GM12878 (cell line): ENCODE data around the gene EPHA2. TPM values are rescaled to one million over a fixed set of nuclear protein-coding genes. Genes with fewer than 3 reads are reported as not detected.

Source experiments
- ATAC-seq: fragments of 200-7000 bp; cut with Tn5 transposase; 3 replicates; pipeline ENCODE4 v1.9.1; 2020; ENCODE audit warnings: mild to moderate bottlenecking, moderate library complexity
- BruUV-seq: library from RNA; stranded (reverse); fragments of 400-500 nt; replicated peaks from 2 replicates; lab custom pipeline; 2021; lab: Mats Ljungman, UMichigan
- CTCF ChIA-PET: fragments of 300-600 bp; sonication (Branson Sonifier 250); formaldehyde crosslinking; extraction: SDS; loops from one replicate; lab custom pipeline; 2021; ENCODE audit warnings: inconsistent platforms; lab: Yijun Ruan, JAX
- POLR2A ChIA-PET: fragments of 350-600 bp; formaldehyde crosslinking; extraction: SDS; loops from one replicate; lab custom pipeline; 2021; ENCODE audit warnings: inconsistent platforms; lab: Charles Lee
- RAD21 ChIA-PET: fragments of 300-600 bp; sonication (Branson Sonifier 250); formaldehyde crosslinking; loops from one replicate; lab custom pipeline; 2023; ENCODE audit warnings: antibody characterized with exemption; ENCODE audit not compliant: unreplicated experiment; lab: Charles Lee
- SMC1A ChIA-PET: fragments of 300-600 bp; sonication (Branson Sonifier 250); formaldehyde crosslinking; loops from one replicate; lab custom pipeline; 2023; ENCODE audit not compliant: unreplicated experiment, uncharacterized antibody; lab: Charles Lee
- DNase-seq: peaks from one replicate; pipeline ENCODE4 v3.0.0-alpha.2; 2011; ENCODE audit warnings: low read depth, low spot score
- FAIRE-seq: peaks from 3 replicates; lab custom pipeline; 2011; peaks lifted over from hg19 to GRCh38; lab: Jason Lieb, UNC
- H2AFZ ChIP-seq: 2 replicates; pipeline ENCODE4 v1.6.0; 2011; ENCODE audit warnings: low read depth, low read length, control low read depth; ENCODE audit not compliant: control insufficient read depth
- H3K27ac ChIP-seq: 2 replicates; pipeline ENCODE4 v1.5.1; 2011; ENCODE audit warnings: control low read depth; ENCODE audit not compliant: control insufficient read depth, insufficient read depth
- H3K27me3 ChIP-seq, 2 experiments: replicated peaks in 1 of 2; 2 replicates each; pipeline versions ENCODE4 v1.6.0 to v1.6.1; 2011; ENCODE audit warnings: low read length in 1 of 2; ENCODE audit not compliant: control insufficient read depth in 2 of 2, insufficient read depth in 2 of 2
- H3K36me3 ChIP-seq, 2 experiments: 2 replicates each; pipeline ENCODE4 v1.5.1; 2011; ENCODE audit warnings: low read length in 1 of 2; ENCODE audit not compliant: control insufficient read depth in 2 of 2, insufficient read depth in 2 of 2
- H3K4me1 ChIP-seq: 2 replicates; pipeline ENCODE4 v1.6.1; 2011; ENCODE audit warnings: mild to moderate bottlenecking, low read length, moderate library complexity, mixed read lengths; ENCODE audit not compliant: control insufficient read depth, insufficient read depth
- H3K4me2 ChIP-seq: 2 replicates; pipeline ENCODE4 v1.6.0; 2011; ENCODE audit warnings: control low read depth; ENCODE audit not compliant: control insufficient read depth, insufficient read depth
- H3K4me3 ChIP-seq: fragments of 200-600 bp; sonication (generic); 2 replicates; pipeline ENCODE4 v1.5.1; 2016
- H3K79me2 ChIP-seq: 2 replicates; pipeline ENCODE4 v1.6.0; 2011; ENCODE audit warnings: low read length; ENCODE audit not compliant: control insufficient read depth, insufficient read depth
- H3K9ac ChIP-seq: 2 replicates; pipeline ENCODE4 v1.8.0; 2011; ENCODE audit warnings: low read length, control low read depth, mixed read lengths; ENCODE audit not compliant: control insufficient read depth, insufficient read depth
- H3K9me3 ChIP-seq: replicated peaks from 3 replicates; pipeline ENCODE4 v1.5.1; 2011; ENCODE audit warnings: mild to moderate bottlenecking, low read length; ENCODE audit not compliant: control insufficient read depth, insufficient read depth
- H4K20me1 ChIP-seq: 2 replicates; pipeline ENCODE4 v1.6.0; 2011; ENCODE audit not compliant: control insufficient read depth, insufficient read depth
- EZH2 ChIP-seq: IDR thresholded peaks from 2 replicates; pipeline ENCODE4 v1.6.1; 2012; ENCODE audit warnings: low read depth, mild to moderate bottlenecking, control low read depth, inconsistent platforms, low read length, borderline replicate concordance; ENCODE audit not compliant: control insufficient read depth
- IKZF2 ChIP-seq, 2 experiments: fragments of 450-650 bp; IDR thresholded peaks; 2 replicates each; pipeline ENCODE4 v1.6.1; 2017; ENCODE audit warnings: mild to moderate bottlenecking in 2 of 2, moderate library complexity in 2 of 2
- POU2F2 ChIP-seq: IDR thresholded peaks from 3 replicates; pipeline ENCODE4 v1.6.1; 2011; ENCODE audit warnings: low read depth, mild to moderate bottlenecking, low read length, borderline replicate concordance
- STAT3 ChIP-seq: IDR thresholded peaks from 2 replicates; pipeline ENCODE4 v1.6.1; 2011; ENCODE audit warnings: low read depth, low read length, improper control_type of control experiment
- ZNF384 ChIP-seq: IDR thresholded peaks from 2 replicates; pipeline ENCODE4 v1.6.1; 2012; ENCODE audit warnings: low read depth, mild to moderate bottlenecking, low read length, improper control_type of control experiment, borderline replicate concordance
- WGBS: methylation state at CpG from one replicate; pipeline ENCODE4 v1.1.6; 2016; ENCODE audit warnings: low lambda C conversion rate; ENCODE audit not compliant: insufficient replicate concordance, insufficient coverage; ENCODE audit errors: missing lambda C conversion rate; 5-methylcytosine and 5-hydroxymethylcytosine counted together
- in situ Hi-C: fragments of 300-500 bp; cut with MboI; formaldehyde crosslinking; loops from 9 replicates; pipeline ENCODE4 v1.14.3; 2018; ENCODE audit warnings: mixed read lengths
- intact Hi-C: fragments of 100-400 bp; cut with micrococcal nuclease; formaldehyde crosslinking; loops from one replicate; pipeline ENCODE4 v1.14.2; 2022; ENCODE audit not compliant: unreplicated experiment
- polyA plus RNA-seq, 11 experiments: library from polyadenylated mRNA; depleted of rRNA in 4 of 11; unstranded in 6 of 11; stranded (reverse) in 5 of 11; fragments of >200 nt; fragmentation: Nextera tagmentation in 4 of 11; fragmentation: Illumina TruSeq in 1 of 11; extraction: Ambion mirVana in 4 of 11; extraction: Trizol in 1 of 11; gene quantifications; 1 replicate in 1 of 11; 2 replicates in 10 of 11; pipeline versions ENCODE4 v1.2.1 to v1.2.3, GENCODE V29; 2011 to 2016; ENCODE audit warnings: inconsistent platforms in 2 of 11, missing spikeins in 2 of 11, low read depth in 1 of 11
- total RNA-seq, 4 experiments: library from RNA; depleted of rRNA in 3 of 4; stranded (reverse); fragments of >200 nt in 3 of 4; fragmentation: Illumina TruSeq in 1 of 4; extraction: Trizol in 1 of 4; gene quantifications; 2 replicates each; pipeline versions ENCODE4 v1.2.1 to v1.2.3, GENCODE V29; 2013 to 2021
- TF ChIP-seq, protein P1 (sequence below): IDR thresholded peaks from 2 replicates; pipeline ENCODE4 v1.6.1; 2011; ENCODE audit warnings: borderline replicate concordance, low read depth, mild to moderate bottlenecking, moderate library complexity, low read length; ENCODE audit not compliant: insufficient read depth, poor library complexity, severe bottlenecking
- TF ChIP-seq, protein P2 (sequence below): fragments of 450-650 bp; IDR thresholded peaks from 2 replicates; pipeline ENCODE4 v1.6.1; 2016; ENCODE audit warnings: mild to moderate bottlenecking
- TF ChIP-seq, protein P3 (sequence below): fragments of 450-650 bp; formaldehyde crosslinking; IDR thresholded peaks from 2 replicates; pipeline ENCODE4 v1.4.0; 2022; ENCODE audit warnings: mild to moderate bottlenecking, moderate library complexity
- TF ChIP-seq, protein P4 (sequence below): IDR thresholded peaks from 2 replicates; pipeline ENCODE4 v1.6.1; 2012; ENCODE audit warnings: low read depth, low read length, improper control_type of control experiment
- TF ChIP-seq, protein P5 (sequence below): IDR thresholded peaks from 2 replicates; pipeline ENCODE4 v1.6.1; 2012; ENCODE audit warnings: low read length, inconsistent platforms

Gene EPHA2
- total and polyA plus RNA-seq, 10 of the 15 experiments (the other 5 are each of a cell fraction or from before 2014, with no cell fraction given), result 0.04 to 0.51 (median 0.23) TPM; not detected in 2

DNA sequence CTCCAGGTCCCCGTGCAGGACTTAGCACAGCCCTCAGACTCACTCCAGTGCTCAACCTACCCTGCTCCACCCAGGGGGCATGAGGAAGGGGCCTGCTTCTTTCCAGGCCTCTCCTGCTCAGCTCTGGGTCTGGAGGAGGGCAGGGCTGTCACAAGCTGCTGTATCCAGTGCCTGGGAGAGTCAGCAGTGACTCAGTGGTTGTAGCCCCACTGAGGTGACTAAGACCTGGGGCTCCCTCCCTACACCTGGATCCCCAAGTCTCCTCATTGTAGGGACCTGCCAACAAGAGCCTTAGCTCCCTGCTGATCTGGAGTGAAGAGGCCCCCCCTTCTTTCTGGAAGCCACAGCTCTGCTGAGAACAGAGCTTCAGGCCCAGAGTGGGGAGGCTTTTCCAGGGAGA lies 46.3 kb downstream of the EPHA2 start:
- FAIRE-seq (no peak), DNase-seq (no peak), ATAC-seq (no peak)
- TF ChIP-seq IKZF2 (IDR thresholded peaks at IDR 0.05) (no peak), STAT3 (no peak), POU2F2 (no peak), EZH2 (no peak), ZNF384 (no peak)
- TF ChIP-seq, protein P1, sequence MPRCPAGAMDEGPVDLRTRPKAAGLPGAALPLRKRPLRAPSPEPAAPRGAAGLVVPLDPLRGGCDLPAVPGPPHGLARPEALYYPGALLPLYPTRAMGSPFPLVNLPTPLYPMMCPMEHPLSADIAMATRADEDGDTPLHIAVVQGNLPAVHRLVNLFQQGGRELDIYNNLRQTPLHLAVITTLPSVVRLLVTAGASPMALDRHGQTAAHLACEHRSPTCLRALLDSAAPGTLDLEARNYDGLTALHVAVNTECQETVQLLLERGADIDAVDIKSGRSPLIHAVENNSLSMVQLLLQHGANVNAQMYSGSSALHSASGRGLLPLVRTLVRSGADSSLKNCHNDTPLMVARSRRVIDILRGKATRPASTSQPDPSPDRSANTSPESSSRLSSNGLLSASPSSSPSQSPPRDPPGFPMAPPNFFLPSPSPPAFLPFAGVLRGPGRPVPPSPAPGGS, result no peak
- TF ChIP-seq, protein P2, sequence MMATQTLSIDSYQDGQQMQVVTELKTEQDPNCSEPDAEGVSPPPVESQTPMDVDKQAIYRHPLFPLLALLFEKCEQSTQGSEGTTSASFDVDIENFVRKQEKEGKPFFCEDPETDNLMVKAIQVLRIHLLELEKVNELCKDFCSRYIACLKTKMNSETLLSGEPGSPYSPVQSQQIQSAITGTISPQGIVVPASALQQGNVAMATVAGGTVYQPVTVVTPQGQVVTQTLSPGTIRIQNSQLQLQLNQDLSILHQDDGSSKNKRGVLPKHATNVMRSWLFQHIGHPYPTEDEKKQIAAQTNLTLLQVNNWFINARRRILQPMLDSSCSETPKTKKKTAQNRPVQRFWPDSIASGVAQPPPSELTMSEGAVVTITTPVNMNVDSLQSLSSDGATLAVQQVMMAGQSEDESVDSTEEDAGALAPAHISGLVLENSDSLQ, result no peak
- TF ChIP-seq, protein P3, sequence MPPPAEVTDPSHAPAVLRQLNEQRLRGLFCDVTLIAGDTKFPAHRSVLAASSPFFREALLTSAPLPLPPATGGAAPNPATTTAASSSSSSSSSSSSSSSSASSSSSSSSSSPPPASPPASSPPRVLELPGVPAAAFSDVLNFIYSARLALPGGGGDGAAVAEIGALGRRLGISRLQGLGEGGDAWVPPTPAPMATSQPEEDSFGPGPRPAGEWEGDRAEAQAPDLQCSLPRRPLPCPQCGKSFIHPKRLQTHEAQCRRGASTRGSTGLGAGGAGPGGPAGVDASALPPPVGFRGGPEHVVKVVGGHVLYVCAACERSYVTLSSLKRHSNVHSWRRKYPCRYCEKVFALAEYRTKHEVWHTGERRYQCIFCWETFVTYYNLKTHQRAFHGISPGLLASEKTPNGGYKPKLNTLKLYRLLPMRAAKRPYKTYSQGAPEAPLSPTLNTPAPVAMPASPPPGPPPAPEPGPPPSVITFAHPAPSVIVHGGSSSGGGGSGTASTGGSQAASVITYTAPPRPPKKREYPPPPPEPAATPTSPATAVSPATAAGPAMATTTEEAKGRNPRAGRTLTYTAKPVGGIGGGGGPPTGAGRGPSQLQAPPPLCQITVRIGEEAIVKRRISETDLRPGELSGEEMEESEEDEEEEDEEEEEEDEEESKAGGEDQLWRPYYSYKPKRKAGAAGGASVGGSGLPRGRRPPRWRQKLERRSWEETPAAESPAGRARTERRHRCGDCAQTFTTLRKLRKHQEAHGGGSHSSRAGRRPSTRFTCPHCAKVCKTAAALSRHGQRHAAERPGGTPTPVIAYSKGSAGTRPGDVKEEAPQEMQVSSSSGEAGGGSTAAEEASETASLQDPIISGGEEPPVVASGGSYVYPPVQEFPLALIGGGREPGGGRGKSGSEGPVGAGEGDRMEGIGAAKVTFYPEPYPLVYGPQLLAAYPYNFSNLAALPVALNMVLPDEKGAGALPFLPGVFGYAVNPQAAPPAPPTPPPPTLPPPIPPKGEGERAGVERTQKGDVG (CRISPR knock-in tag), result no peak
- TF ChIP-seq, protein P4, sequence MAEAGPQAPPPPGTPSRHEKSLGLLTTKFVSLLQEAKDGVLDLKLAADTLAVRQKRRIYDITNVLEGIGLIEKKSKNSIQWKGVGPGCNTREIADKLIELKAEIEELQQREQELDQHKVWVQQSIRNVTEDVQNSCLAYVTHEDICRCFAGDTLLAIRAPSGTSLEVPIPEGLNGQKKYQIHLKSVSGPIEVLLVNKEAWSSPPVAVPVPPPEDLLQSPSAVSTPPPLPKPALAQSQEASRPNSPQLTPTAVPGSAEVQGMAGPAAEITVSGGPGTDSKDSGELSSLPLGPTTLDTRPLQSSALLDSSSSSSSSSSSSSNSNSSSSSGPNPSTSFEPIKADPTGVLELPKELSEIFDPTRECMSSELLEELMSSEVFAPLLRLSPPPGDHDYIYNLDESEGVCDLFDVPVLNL, result no peak
- TF ChIP-seq, protein P5, sequence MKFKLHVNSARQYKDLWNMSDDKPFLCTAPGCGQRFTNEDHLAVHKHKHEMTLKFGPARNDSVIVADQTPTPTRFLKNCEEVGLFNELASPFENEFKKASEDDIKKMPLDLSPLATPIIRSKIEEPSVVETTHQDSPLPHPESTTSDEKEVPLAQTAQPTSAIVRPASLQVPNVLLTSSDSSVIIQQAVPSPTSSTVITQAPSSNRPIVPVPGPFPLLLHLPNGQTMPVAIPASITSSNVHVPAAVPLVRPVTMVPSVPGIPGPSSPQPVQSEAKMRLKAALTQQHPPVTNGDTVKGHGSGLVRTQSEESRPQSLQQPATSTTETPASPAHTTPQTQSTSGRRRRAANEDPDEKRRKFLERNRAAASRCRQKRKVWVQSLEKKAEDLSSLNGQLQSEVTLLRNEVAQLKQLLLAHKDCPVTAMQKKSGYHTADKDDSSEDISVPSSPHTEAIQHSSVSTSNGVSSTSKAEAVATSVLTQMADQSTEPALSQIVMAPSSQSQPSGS, result no peak
- intact Hi-C loops (no loop called here), in situ Hi-C loops (no loop called here)
- Histone ChIP-seq H3K27ac (no peak overlapping the region), H4K20me1 (no peaks in the 10 kb centered on the region), H3K4me1 (no peaks in the 10 kb centered on the region), H2AFZ (no peak overlapping the region), H3K9ac (no peak overlapping the region), H3K27me3 (peaks cover 0 to 4% of the 10 kb centered on the region in 2 experiments; a peak in 3 of 4 replicates), H3K4me2 (no peak overlapping the region), H3K9me3 (peaks cover 4% of the 10 kb centered on the region; the same call in 1 of the 3 replicates), H3K4me3 (no peak overlapping the region), H3K36me3 (no peaks in the 10 kb centered on the region), H3K79me2 (no peaks in the 10 kb centered on the region)
- 0% methylated on average over 1 of the region's 1 CpG for WGBS
- SMC1A ChIA-PET, result no interaction called here
- CTCF ChIA-PET, result no interaction called here
- POLR2A ChIA-PET, result no interaction called here
- BruUV-seq, result no TSS peak
- RAD21 ChIA-PET, result interaction anchor here (0.8 kb wide), 1 partner anchor 78 kb away, joined by 3 read pairs; no protein-coding TSS in a partner anchor
